Measurements from ENCODE around the gene ARMC6.

DNA sequence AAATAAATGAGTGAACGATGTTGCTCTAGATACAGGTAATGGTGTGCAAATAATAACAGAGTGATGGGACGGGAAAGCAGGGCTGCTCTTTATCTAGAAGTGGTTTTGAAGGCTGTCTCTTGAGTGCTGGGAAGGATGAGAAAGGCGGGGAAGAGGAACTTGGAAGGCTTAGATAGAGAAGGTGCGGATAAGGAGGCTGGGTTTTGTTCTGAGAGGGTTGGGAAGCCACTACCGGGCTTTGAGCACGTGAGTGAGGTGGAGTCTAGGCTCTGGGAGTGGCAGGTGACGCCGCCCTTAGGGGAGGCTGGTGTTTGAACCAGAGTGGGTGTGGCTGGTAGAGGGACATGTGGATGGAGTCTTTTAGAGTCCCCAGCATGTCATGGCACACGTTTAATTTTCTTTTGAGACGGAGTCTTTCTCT lies 811 bp downstream of the ARMC6 start:
- TF ChIP-seq, protein P1, sequence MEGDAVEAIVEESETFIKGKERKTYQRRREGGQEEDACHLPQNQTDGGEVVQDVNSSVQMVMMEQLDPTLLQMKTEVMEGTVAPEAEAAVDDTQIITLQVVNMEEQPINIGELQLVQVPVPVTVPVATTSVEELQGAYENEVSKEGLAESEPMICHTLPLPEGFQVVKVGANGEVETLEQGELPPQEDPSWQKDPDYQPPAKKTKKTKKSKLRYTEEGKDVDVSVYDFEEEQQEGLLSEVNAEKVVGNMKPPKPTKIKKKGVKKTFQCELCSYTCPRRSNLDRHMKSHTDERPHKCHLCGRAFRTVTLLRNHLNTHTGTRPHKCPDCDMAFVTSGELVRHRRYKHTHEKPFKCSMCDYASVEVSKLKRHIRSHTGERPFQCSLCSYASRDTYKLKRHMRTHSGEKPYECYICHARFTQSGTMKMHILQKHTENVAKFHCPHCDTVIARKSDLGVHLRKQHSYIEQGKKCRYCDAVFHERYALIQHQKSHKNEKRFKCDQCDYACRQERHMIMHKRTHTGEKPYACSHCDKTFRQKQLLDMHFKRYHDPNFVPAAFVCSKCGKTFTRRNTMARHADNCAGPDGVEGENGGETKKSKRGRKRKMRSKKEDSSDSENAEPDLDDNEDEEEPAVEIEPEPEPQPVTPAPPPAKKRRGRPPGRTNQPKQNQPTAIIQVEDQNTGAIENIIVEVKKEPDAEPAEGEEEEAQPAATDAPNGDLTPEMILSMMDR (IDR thresholded peaks at IDR 0.05; ENCODE audit: borderline replicate concordance, extremely low read depth, low read length, poor library complexity, severe bottlenecking), result no peak
- TF ChIP-seq EZH2 (IDR thresholded peaks at IDR 0.05; ENCODE audit: borderline replicate concordance, low read depth, low read length, severe bottlenecking), result no peak

All from DND-41 (cell line).